Right lobe of liver (tissue), 6 donors: ENCODE results near the gene SCLT1. TPM values are rescaled to one million over a fixed set of nuclear protein-coding genes. Genes with fewer than 3 reads are reported as not detected.

Experiments
- ATAC-seq, 4 donors: fragments of 200-7000 bp; cut with Tn5 transposase; one replicate each; pipeline ENCODE4 v1.9.1; 2020; ENCODE audit warnings: mild to moderate bottlenecking in 4 of 4, moderate library complexity in 4 of 4
- DNase-seq, 3 donors: peaks; one replicate each; pipeline ENCODE4 v3.0.0-alpha.2; 2020
- H3K27ac ChIP-seq, 3 donors: fragments of 200-600 bp; one replicate each; pipeline ENCODE4 v1.8.0; 2022
- H3K27me3 ChIP-seq, 2 donors: fragments of 200-600 bp; one replicate each; pipeline ENCODE4 v1.8.0; 2022
- H3K36me3 ChIP-seq, 4 donors: fragments of 200-600 bp; sonication (generic) in 1 of 4; one replicate each; pipeline versions ENCODE4 v1.5.1 to v1.8.0; 2017 to 2022; ENCODE audit warnings: control low read depth in 1 of 4
- H3K4me1 ChIP-seq, 4 donors: fragments of 200-600 bp; sonication (generic) in 1 of 4; one replicate each; pipeline versions ENCODE4 v1.5.1 to v1.8.0; 2017 to 2022; ENCODE audit warnings: control low read depth in 1 of 4
- H3K4me3 ChIP-seq, 3 donors: fragments of 200-600 bp; one replicate each; pipeline ENCODE4 v1.8.0; 2022
- H3K9me3 ChIP-seq, 4 donors: fragments of 200-600 bp; sonication (generic) in 1 of 4; one replicate each; pipeline versions ENCODE4 v1.5.1 to v1.8.0; 2017 to 2022; ENCODE audit warnings: control low read depth in 1 of 4
- CTCF ChIP-seq, 4 donors: fragments of 200-600 bp in 3 of 4; fragments of 450-650 bp in 1 of 4; IDR thresholded peaks; one replicate each; pipeline versions ENCODE4 v1.5.1 to v1.8.0; 2016 to 2022; ENCODE audit warnings: antibody characterized with exemption in 4 of 4, mild to moderate bottlenecking in 2 of 4
- POLR2A ChIP-seq: fragments of 450-650 bp; IDR thresholded peaks from one replicate; pipeline ENCODE4 v1.6.1; 2017; ENCODE audit warnings: antibody characterized with exemption, mild to moderate bottlenecking
- whole genome bisulfite sequencing: methylation state at CpG from one replicate; pipeline ENCODE4 v1.1.6; 2018; ENCODE audit warnings: low coverage, low lambda C conversion rate; ENCODE audit not compliant: insufficient coverage; ENCODE audit errors: missing lambda C conversion rate; 5-methylcytosine and 5-hydroxymethylcytosine counted together
- intact Hi-C, 2 donors: fragments of 100-400 bp; cut with DNase I; formaldehyde crosslinking; loops; one replicate each; pipeline versions ENCODE4 v1.11.2 to v1.14.1; 2022
- total RNA-seq, 6 experiments: library from RNA; depleted of rRNA in 2 of 6; stranded (reverse); fragments of >200 nt in 2 of 6; fragmentation: NEBNext Ultra II Directional in 3 of 6; extraction: Animal tissue kit (Norgen Biotek cat#: 25700) in 3 of 6; gene quantifications; one replicate each; pipeline versions ENCODE4 v1.1.0 to v1.2.4, GENCODE V29; 2016 to 2023
- donor health status: DM: no; HTN: yes; CAD: no.
- donor health status: DM: no; HTN: no; CAD: no.
- donor health status: DM: no; HTN: no; CAD: no.
- donor health status: DM: no; HTN: yes; CAD: no.
- donor health status: DM: no; HTN: yes; CAD: no.

SCLT1 gene
- total RNA-seq, 6 experiments from 2014 or later: 2.3 to 5.3 (median 3.7) TPM

GRCh38 chr4:128863312-128864075 lies 229.8 kb downstream of the SCLT1 start:
- DNase-seq: peak in 2 of 3 donors; percentile 74 to 83
- H3K4me3 ChIP-seq: no peak overlapping the region
- H3K27me3 ChIP-seq: no peaks in the 10 kb centered on the region
- no peaks in the 10 kb centered on the region for H3K9me3 ChIP-seq
- H3K4me1 ChIP-seq: no peaks in the 10 kb centered on the region
- ATAC-seq: peak; percentile 87 to 93 (median 92)
- no peak overlapping the region for H3K27ac ChIP-seq
- intact Hi-C loops: no loop called here
- peaks cover 0 to 34% (median 11%) of the 10 kb centered on the region in 4 donors for H3K36me3 ChIP-seq
- WGBS: 36% methylated on average over 10 of the region's 10 CpGs
- no peak for TF ChIP-seq POLR2A
- peak; percentile 80 to 88 (median 87) for TF ChIP-seq CTCF (IDR thresholded peaks at IDR 0.05)

GRCh38 chr4:128862608-128863311 lies 230.6 kb downstream of the SCLT1 start:
- H3K4me3 ChIP-seq: no peak overlapping the region
- intact Hi-C loops: no loop called here
- H3K9me3 ChIP-seq: no peaks in the 10 kb centered on the region
- no peak for TF ChIP-seq CTCF (IDR thresholded peaks at IDR 0.05)
- no peak for TF ChIP-seq POLR2A
- H3K36me3 ChIP-seq: peaks cover 0 to 42% (median 11%) of the 10 kb centered on the region in 4 donors
- H3K4me1 ChIP-seq: no peaks in the 10 kb centered on the region
- 74% methylated on average over 3 of the region's 14 CpGs for WGBS
- no peak for DNase-seq
- H3K27me3 ChIP-seq: no peaks in the 10 kb centered on the region
- no peak overlapping the region for H3K27ac ChIP-seq
- ATAC-seq: peak in 3 of 4 donors; percentile 8 to 21 (median 9)

GRCh38 chr4:128861856-128862518 lies 231.4 kb downstream of the SCLT1 start:
- DNase-seq (no peak), ATAC-seq (no peak)
- Histone ChIP-seq H3K4me3 (no peak overlapping the region), H3K27me3 (no peaks in the 10 kb centered on the region), H3K27ac (no peak overlapping the region), H3K4me1 (no peaks in the 10 kb centered on the region), H3K9me3 (no peaks in the 10 kb centered on the region), H3K36me3 (peaks cover 0 to 48% (median 15%) of the 10 kb centered on the region in 4 donors)
- intact Hi-C loops: no loop called here
- TF ChIP-seq CTCF (IDR thresholded peaks at IDR 0.05) (no peak), POLR2A (no peak)
- WGBS: 79% methylated on average over 5 of the region's 13 CpGs

- Histone ChIP-seq H3K36me3 (peaks cover 0 to 65% (median 20%) of the 10 kb centered on the region in 4 donors), H3K9me3 (no peaks in the 10 kb centered on the region), H3K4me3 (no peak overlapping the region), H3K27me3 (no peaks in the 10 kb centered on the region), H3K4me1 (no peaks in the 10 kb centered on the region), H3K27ac (no peak overlapping the region)
- TF ChIP-seq CTCF (IDR thresholded peaks at IDR 0.05) (no peak), POLR2A (no peak)
- intact Hi-C loops: no loop called here
- ATAC-seq (peak in 1 of 4 donors; percentile 16), DNase-seq (no peak)
- WGBS: 50% methylated on average over 4 of the region's 6 CpGs
Measured at GRCh38 chr4:128859887-128860677, 233.3 kb downstream of the SCLT1 start.
